DOHH2 (cell line): ENCODE data around the gene KRT2.

ENCODE experiments used
- H3F3A ChIP-seq: fragments of 200-600 bp; sonication (generic), shearing (Covaris generic); 2 replicates; pipeline ENCODE4 v1.6.0; 2016; ENCODE audit warnings: antibody characterized with exemption, mild to moderate bottlenecking; ENCODE audit not compliant: control insufficient read depth, insufficient read depth
- H3K27ac ChIP-seq: fragments of 200-600 bp; sonication (generic); 2 replicates; pipeline ENCODE4 v1.5.1; 2014; ENCODE audit warnings: low read depth, mild to moderate bottlenecking, low read length, moderate library complexity
- H3K27me3 ChIP-seq: fragments of 200-600 bp; sonication (generic); 2 replicates; pipeline ENCODE4 v1.6.1; 2014; ENCODE audit warnings: mild to moderate bottlenecking, low read length, mixed read lengths; ENCODE audit not compliant: control insufficient read depth
- H3K36me3 ChIP-seq: fragments of 200-600 bp; sonication (generic); 2 replicates; pipeline ENCODE4 v1.6.1; 2014; ENCODE audit warnings: mild to moderate bottlenecking, low read length, moderate library complexity, mixed read lengths; ENCODE audit not compliant: control insufficient read depth
- H3K4me1 ChIP-seq: fragments of 200-600 bp; sonication (generic); 2 replicates; pipeline ENCODE4 v1.6.1; 2014; ENCODE audit warnings: mild to moderate bottlenecking, low read length, mixed read lengths; ENCODE audit not compliant: control insufficient read depth
- H3K4me2 ChIP-seq: fragments of 200-600 bp; sonication (generic); 2 replicates; pipeline ENCODE4 v1.6.0; 2014; ENCODE audit warnings: mild to moderate bottlenecking, low read length, moderate library complexity
- H3K4me3 ChIP-seq: fragments of 200-600 bp; sonication (generic); 2 replicates; pipeline ENCODE4 v1.5.1; 2014; ENCODE audit warnings: mild to moderate bottlenecking, low read length, mixed read lengths
- H3K79me2 ChIP-seq: fragments of 200-600 bp; sonication (generic); 2 replicates; pipeline ENCODE4 v1.6.1; 2014; ENCODE audit warnings: mild to moderate bottlenecking, low read length, mixed read lengths; ENCODE audit not compliant: control insufficient read depth
- H3K9me2 ChIP-seq: fragments of 200-600 bp; sonication (generic); replicated peaks from 2 replicates; pipeline ENCODE4 v1.6.1; 2014; ENCODE audit warnings: mild to moderate bottlenecking, low read length, mixed read lengths; ENCODE audit not compliant: control insufficient read depth
- H3K9me3 ChIP-seq: fragments of 200-600 bp; sonication (generic); 2 replicates; pipeline ENCODE4 v1.6.1; 2014; ENCODE audit warnings: antibody characterized with exemption, low read length, mixed read lengths; ENCODE audit not compliant: control insufficient read depth, insufficient read depth
- H4K20me1 ChIP-seq: fragments of 200-600 bp; sonication (generic); 2 replicates; pipeline ENCODE4 v1.6.0; 2014; ENCODE audit warnings: low read depth, mild to moderate bottlenecking, antibody characterized with exemption, low read length, moderate library complexity; ENCODE audit not compliant: control insufficient read depth, insufficient read depth
- EZH2phosphoT487 ChIP-seq: fragments of 200-600 bp; sonication (generic); IDR thresholded peaks from 2 replicates; pipeline ENCODE4 v1.6.1; 2017; ENCODE audit warnings: borderline replicate concordance, mild to moderate bottlenecking, antibody characterized with exemption, low read length, moderate library complexity, mixed read lengths
- TF ChIP-seq, protein P1 (sequence below): fragments of 200-600 bp; sonication (generic); IDR thresholded peaks from one replicate; pipeline ENCODE4 v1.5.1; 2014; ENCODE audit warnings: antibody characterized with exemption, mild to moderate bottlenecking, low read depth, low read length; ENCODE audit not compliant: poor library complexity, severe bottlenecking

Gene KRT2

DNA sequence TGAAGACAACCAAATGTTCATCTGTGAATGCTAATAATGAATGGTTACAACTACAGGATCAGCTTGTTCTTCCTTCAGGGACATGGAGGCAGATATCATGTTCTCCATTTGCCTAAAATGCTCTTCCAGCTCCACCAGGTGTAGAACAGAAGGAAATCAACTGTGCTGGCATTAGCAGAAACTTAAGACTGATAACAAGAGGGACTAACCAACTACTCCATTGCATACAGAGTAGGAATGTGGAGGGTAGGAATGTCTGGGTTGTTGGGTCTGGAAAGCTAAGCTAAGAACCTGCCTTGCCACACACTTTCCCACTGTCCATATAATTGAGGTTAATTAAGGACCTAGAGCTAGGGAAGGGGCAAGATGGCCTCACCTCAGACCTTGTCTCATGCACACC is 11.4 kb upstream of the KRT2 start:
- no peaks in the 10 kb centered on the region for H3K36me3 ChIP-seq
- H3K9me3 ChIP-seq: no peaks in the 10 kb centered on the region
- no peaks in the 10 kb centered on the region for H3K9me2 ChIP-seq
- H3K4me1 ChIP-seq: no peaks in the 10 kb centered on the region
- no peaks in the 10 kb centered on the region for H4K20me1 ChIP-seq
- H3K79me2 ChIP-seq: no peaks in the 10 kb centered on the region
- TF ChIP-seq EZH2phosphoT487: no peak
- TF ChIP-seq, protein P1, sequence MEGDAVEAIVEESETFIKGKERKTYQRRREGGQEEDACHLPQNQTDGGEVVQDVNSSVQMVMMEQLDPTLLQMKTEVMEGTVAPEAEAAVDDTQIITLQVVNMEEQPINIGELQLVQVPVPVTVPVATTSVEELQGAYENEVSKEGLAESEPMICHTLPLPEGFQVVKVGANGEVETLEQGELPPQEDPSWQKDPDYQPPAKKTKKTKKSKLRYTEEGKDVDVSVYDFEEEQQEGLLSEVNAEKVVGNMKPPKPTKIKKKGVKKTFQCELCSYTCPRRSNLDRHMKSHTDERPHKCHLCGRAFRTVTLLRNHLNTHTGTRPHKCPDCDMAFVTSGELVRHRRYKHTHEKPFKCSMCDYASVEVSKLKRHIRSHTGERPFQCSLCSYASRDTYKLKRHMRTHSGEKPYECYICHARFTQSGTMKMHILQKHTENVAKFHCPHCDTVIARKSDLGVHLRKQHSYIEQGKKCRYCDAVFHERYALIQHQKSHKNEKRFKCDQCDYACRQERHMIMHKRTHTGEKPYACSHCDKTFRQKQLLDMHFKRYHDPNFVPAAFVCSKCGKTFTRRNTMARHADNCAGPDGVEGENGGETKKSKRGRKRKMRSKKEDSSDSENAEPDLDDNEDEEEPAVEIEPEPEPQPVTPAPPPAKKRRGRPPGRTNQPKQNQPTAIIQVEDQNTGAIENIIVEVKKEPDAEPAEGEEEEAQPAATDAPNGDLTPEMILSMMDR: no peak
- H3F3A ChIP-seq: no peaks in the 10 kb centered on the region
- peaks cover 10% of the 10 kb centered on the region for H3K27me3 ChIP-seq
- no peak overlapping the region for H3K4me3 ChIP-seq
- H3K27ac ChIP-seq: no peak overlapping the region
- no peak overlapping the region for H3K4me2 ChIP-seq

GRCh38 chr12:52662918-52663229 is 10.9 kb upstream of the KRT2 start:
- Histone ChIP-seq H3K4me3 (no peak overlapping the region), H3K4me1 (no peaks in the 10 kb centered on the region), H3K79me2 (no peaks in the 10 kb centered on the region), H3K4me2 (no peak overlapping the region), H3K9me2 (no peaks in the 10 kb centered on the region), H3K27ac (no peak overlapping the region), H3F3A (no peaks in the 10 kb centered on the region), H3K36me3 (no peaks in the 10 kb centered on the region), H3K27me3 (peaks cover 10% of the 10 kb centered on the region), H3K9me3 (no peaks in the 10 kb centered on the region), H4K20me1 (no peaks in the 10 kb centered on the region)
- TF ChIP-seq EZH2phosphoT487: no peak
- TF ChIP-seq, protein P1: no peak

DNA sequence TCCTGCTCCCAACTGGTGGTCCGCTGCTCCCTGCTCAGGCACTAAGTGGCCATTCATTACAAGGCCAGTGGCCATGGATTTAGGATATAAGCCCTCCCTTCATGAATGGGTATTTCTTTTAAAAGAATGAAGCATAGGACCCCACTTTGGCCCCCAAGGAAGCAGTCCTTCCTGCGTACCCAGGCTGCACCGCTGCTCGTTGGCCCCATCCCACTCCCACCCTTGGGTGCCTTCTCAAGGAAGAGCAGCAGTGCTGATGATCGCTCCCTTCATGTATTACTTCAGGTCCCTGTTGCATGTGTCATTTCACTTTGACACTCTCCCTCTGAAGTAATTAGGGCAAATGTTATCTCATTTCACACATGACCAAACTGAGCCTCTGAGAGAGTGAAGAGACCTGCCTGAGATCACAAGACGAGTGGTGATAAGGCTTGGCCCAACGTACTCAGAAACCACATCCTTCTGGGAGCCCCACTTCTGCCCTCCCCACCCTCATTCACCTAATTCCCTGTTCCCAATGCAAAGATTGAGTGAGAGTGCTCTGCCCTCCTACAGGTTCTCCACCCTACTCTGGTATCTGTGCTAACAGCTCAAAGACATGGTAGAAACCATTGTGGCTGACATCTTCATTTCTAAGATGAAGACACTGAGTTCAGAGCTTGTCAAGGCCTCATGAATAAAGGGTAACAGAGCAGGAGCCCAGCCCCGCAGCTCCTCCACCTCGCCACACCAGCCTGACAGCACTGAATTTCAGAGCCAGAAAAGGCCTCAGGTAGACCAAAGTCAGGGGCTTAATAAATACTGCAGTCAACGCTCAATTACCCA is 10.3 kb upstream of the KRT2 start:
- Histone ChIP-seq H3K9me2 (no peaks in the 10 kb centered on the region), H3K9me3 (no peaks in the 10 kb centered on the region), H3K4me2 (no peak overlapping the region), H4K20me1 (no peaks in the 10 kb centered on the region), H3K4me3 (no peak overlapping the region), H3K36me3 (no peaks in the 10 kb centered on the region), H3F3A (no peaks in the 10 kb centered on the region), H3K4me1 (no peaks in the 10 kb centered on the region), H3K27me3 (peaks cover 10% of the 10 kb centered on the region), H3K79me2 (no peaks in the 10 kb centered on the region), H3K27ac (no peak overlapping the region)
- TF ChIP-seq EZH2phosphoT487: no peak
- TF ChIP-seq, protein P1: no peak
